Measurements from ENCODE around the gene USP31.
"Not testable (repeated sequence)": the region's sequence is repeated elsewhere in the genome, so short reads cannot be mapped to it uniquely, and the experiment has no call there.

The USP31 gene

GRCh38 chr16:23158114-23158513 lies 8.9 kb upstream of the USP31 start:
- no peak for DNase-seq

- no peak for DNase-seq
Observed at GRCh38 chr16:23156946-23157460, 7.8 kb upstream of the USP31 start.

GRCh38 chr16:23156110-23156509 lies 6.9 kb upstream of the USP31 start:
- no peak for DNase-seq

GRCh38 chr16:23155445-23156049 lies 6.3 kb upstream of the USP31 start:
- no peak for DNase-seq

GRCh38 chr16:23152386-23153178 lies 3.3 kb upstream of the USP31 start:
- DNase-seq = no peak

GRCh38 chr16:23149993-23150364 lies 727 bp upstream of the USP31 start:
- no peak for DNase-seq

GRCh38 chr16:23148513-23149266 lies 562 bp downstream of the USP31 start:
- no peak for DNase-seq

GRCh38 chr16:23148166-23148512 lies 1.1 kb downstream of the USP31 start:
- DNase-seq = no peak

- no peak for DNase-seq
Observed at GRCh38 chr16:23147666-23148065, 1.6 kb downstream of the USP31 start.

GRCh38 chr16:23146877-23147601 lies 2.2 kb downstream of the USP31 start:
- DNase-seq = no peak

- DNase-seq = no peak
Observed at GRCh38 chr16:23145608-23146007, 3.6 kb downstream of the USP31 start.

- no peak for DNase-seq
Observed at GRCh38 chr16:23145186-23145585, 4.1 kb downstream of the USP31 start.

GRCh38 chr16:23144393-23144792 lies 4.9 kb downstream of the USP31 start:
- not testable (repeated sequence) for DNase-seq

- DNase-seq = no peak
Observed at GRCh38 chr16:23143391-23143790, 5.9 kb downstream of the USP31 start.

GRCh38 chr16:23141959-23142740 lies 7.1 kb downstream of the USP31 start:
- no peak for DNase-seq

GRCh38 chr16:23141500-23141899 lies 7.8 kb downstream of the USP31 start:
- no peak for DNase-seq

GRCh38 chr16:23141033-23141432 lies 8.2 kb downstream of the USP31 start:
- DNase-seq = no peak

- DNase-seq = no peak
Observed at GRCh38 chr16:23140107-23140506, 9.1 kb downstream of the USP31 start.

GRCh38 chr16:23137818-23138217 lies 11.4 kb downstream of the USP31 start:
- no peak for DNase-seq

GRCh38 chr16:23137256-23137655 lies 12.0 kb downstream of the USP31 start:
- no peak for DNase-seq

- no peak for DNase-seq
Observed at GRCh38 chr16:23134274-23134673, 15.0 kb downstream of the USP31 start.

GRCh38 chr16:23132775-23133463 lies 16.3 kb downstream of the USP31 start:
- no peak for DNase-seq

All from NCI-H748 treated with DMSO at 0.1 percent for 48 hours (cell line).